Cardiac muscle cell (in vitro differentiated cells and primary cell): ENCODE data around the gene CLDN16. TPM values are rescaled to one million over a fixed set of nuclear protein-coding genes. Genes with fewer than 3 reads are reported as not detected.

ENCODE experiments used
- DNase-seq, 2 donors: peaks; one replicate each; pipeline versions ENCODE4 v3.0.0 to v3.0.0-alpha.2; 2010 to 2017; ENCODE audit warnings: low read depth in 1 of 2, low spot score in 1 of 2
- H3K27ac ChIP-seq: fragments of 200-600 bp; sonication (generic); 2 replicates; pipeline ENCODE4 v1.5.1; 2016
- H3K27me3 ChIP-seq: fragments of 200-600 bp; sonication (generic); 2 replicates; pipeline ENCODE4 v1.6.0; 2016; ENCODE audit warnings: control low read depth
- H3K36me3 ChIP-seq: fragments of 200-600 bp; sonication (generic); 2 replicates; pipeline ENCODE4 v1.5.1; 2016; ENCODE audit warnings: control low read depth
- H3K4me1 ChIP-seq: fragments of 200-600 bp; sonication (generic); 2 replicates; pipeline ENCODE4 v1.8.1; 2017; ENCODE audit warnings: low read depth, mild to moderate bottlenecking, mixed run types
- H3K4me3 ChIP-seq: fragments of 200-600 bp; sonication (generic); 2 replicates; pipeline ENCODE4 v1.5.1; 2016; ENCODE audit warnings: mild to moderate bottlenecking
- H3K9me3 ChIP-seq: fragments of 200-600 bp; sonication (generic); 2 replicates; pipeline ENCODE4 v1.5.1; 2017; ENCODE audit warnings: low read depth, mild to moderate bottlenecking, control low read depth
- polyA plus RNA-seq: library from polyadenylated mRNA; unstranded; fragments of >200 nt; fragmentation: Nextera tagmentation; extraction: Ambion mirVana; gene quantifications from 2 replicates; pipeline ENCODE4 v1.2.1, GENCODE V29; 2016
- total RNA-seq: library from RNA; depleted of rRNA; stranded (reverse); fragments of >200 nt; gene quantifications from 2 replicates; pipeline ENCODE4 v1.2.3, GENCODE V29; 2016
- TF ChIP-seq, protein P1 (sequence below): IDR thresholded peaks from 2 replicates; pipeline ENCODE4 v1.5.1; 2012; ENCODE audit warnings: low read depth, mild to moderate bottlenecking, low read length

Gene CLDN16
- total and polyA plus RNA-seq, 2 experiments from 2014 or later, result 0.18 TPM; not detected in 1

DNA sequence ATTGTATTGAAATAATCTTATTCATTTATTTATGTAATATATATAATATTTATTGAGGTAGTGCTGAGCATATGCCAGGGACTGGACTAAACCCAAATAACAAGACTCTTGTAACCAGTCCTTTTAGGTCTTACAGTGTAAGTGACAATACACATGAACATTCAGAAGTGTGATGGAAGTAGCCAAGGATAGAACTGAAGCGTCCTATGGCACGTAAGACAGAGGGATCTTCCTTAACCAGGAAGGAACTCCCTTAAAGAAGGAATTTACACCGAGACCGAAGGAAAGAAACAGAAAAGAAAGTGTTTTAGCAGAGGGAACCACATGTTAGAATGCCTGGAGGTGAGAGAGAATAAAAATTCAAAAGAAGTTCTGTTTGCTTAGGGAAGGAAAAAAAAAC lies 42.1 kb upstream of the CLDN16 start:
- Histone ChIP-seq H3K9me3 (no peaks in the 10 kb centered on the region), H3K36me3 (no peaks in the 10 kb centered on the region), H3K27ac (no peak overlapping the region), H3K4me1 (peaks cover 3% of the 10 kb centered on the region), H3K4me3 (no peak overlapping the region), H3K27me3 (no peaks in the 10 kb centered on the region)
- DNase-seq, result peak in 1 of 2 donors; percentile 24
- TF ChIP-seq, protein P1, sequence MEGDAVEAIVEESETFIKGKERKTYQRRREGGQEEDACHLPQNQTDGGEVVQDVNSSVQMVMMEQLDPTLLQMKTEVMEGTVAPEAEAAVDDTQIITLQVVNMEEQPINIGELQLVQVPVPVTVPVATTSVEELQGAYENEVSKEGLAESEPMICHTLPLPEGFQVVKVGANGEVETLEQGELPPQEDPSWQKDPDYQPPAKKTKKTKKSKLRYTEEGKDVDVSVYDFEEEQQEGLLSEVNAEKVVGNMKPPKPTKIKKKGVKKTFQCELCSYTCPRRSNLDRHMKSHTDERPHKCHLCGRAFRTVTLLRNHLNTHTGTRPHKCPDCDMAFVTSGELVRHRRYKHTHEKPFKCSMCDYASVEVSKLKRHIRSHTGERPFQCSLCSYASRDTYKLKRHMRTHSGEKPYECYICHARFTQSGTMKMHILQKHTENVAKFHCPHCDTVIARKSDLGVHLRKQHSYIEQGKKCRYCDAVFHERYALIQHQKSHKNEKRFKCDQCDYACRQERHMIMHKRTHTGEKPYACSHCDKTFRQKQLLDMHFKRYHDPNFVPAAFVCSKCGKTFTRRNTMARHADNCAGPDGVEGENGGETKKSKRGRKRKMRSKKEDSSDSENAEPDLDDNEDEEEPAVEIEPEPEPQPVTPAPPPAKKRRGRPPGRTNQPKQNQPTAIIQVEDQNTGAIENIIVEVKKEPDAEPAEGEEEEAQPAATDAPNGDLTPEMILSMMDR, result no peak

DNA sequence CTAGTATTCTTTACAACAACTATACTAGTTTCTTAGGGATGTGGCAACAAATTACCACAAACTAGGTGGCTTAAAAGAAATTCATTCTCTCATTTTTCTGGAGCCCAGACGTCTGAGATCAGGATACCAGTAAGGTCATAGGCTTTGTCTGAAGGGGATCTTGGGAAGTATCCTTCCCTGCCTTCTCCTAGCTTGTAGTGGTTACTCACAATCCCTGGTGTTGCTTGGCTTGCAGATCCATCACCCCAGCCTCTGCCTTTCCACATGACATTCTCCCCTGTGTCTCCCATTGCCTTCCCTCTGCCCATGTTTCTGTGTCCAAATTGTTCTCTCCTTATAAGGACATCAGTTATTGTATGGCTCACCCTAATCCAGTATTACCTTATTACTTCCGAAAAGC lies 41.4 kb upstream of the CLDN16 start:
- Histone ChIP-seq H3K4me1 (peaks cover 3% of the 10 kb centered on the region), H3K36me3 (no peaks in the 10 kb centered on the region), H3K27ac (no peak overlapping the region), H3K27me3 (no peaks in the 10 kb centered on the region), H3K9me3 (no peaks in the 10 kb centered on the region), H3K4me3 (no peak overlapping the region)
- TF ChIP-seq, protein P1, result no peak
- no peak for DNase-seq

- TF ChIP-seq, protein P1, result no peak
- Histone ChIP-seq H3K27me3 (no peaks in the 10 kb centered on the region), H3K4me3 (no peak overlapping the region), H3K27ac (no peak overlapping the region), H3K4me1 (no peaks in the 10 kb centered on the region), H3K9me3 (no peaks in the 10 kb centered on the region), H3K36me3 (no peaks in the 10 kb centered on the region)
- no peak for DNase-seq
Observed at GRCh38 chr3:190352861-190353457, 35.0 kb upstream of the CLDN16 start.

DNA sequence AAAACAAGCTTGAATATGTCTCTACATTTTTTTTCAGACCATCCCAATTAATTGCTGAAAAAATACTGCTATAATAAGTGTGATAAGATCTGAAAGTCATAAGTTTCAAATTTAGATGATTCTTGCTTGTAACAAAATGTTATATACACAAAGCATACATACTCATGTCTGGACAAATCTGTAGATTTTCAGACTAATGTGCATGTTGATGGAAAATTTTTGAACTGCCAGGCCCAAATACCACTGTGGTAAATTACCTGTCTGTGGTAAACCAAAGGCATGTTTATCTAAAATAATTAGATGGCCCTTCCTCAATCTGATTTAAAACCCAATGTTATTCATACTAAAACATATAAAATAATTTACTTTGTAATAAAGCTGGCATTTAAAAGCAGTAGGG lies 31.7 kb upstream of the CLDN16 start:
- H3K9me3 ChIP-seq, result no peaks in the 10 kb centered on the region
- H3K27ac ChIP-seq, result no peak overlapping the region
- H3K27me3 ChIP-seq, result no peaks in the 10 kb centered on the region
- no peak overlapping the region for H3K4me3 ChIP-seq
- TF ChIP-seq, protein P1, result no peak
- H3K4me1 ChIP-seq, result no peaks in the 10 kb centered on the region
- no peak for DNase-seq
- no peaks in the 10 kb centered on the region for H3K36me3 ChIP-seq

DNA sequence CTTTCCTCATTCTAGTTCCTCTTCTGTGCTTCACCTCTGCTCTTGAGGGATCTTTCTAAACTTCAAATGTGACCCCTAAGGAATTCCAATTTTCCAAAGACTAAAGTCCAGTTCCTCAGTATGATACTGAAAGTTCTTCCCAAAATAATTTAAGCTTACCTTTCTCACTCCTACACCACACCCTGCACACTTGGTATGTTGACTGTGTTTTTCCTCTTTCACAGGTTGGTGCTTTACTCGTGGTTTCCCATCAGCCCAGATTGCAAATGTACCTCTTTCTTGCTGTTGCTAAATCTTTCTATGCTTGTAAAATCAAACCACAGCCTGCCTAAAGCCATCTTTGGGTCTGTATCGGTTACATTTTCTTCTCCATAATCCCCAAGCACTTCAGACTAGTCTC lies 30.5 kb upstream of the CLDN16 start:
- no peak overlapping the region for H3K27ac ChIP-seq
- TF ChIP-seq, protein P1, result no peak

GRCh38 chr3:190359813-190360212 lies 28.1 kb upstream of the CLDN16 start:
- TF ChIP-seq, protein P1, result no peak
- Histone ChIP-seq H3K9me3 (no peaks in the 10 kb centered on the region), H3K36me3 (no peaks in the 10 kb centered on the region), H3K4me3 (no peak overlapping the region), H3K4me1 (no peaks in the 10 kb centered on the region), H3K27ac (no peak overlapping the region), H3K27me3 (no peaks in the 10 kb centered on the region)
- no peak for DNase-seq

More for the DNA sequence above, 30.5 kb upstream of the CLDN16 start:
- H3K4me1 ChIP-seq, result no peaks in the 10 kb centered on the region
- H3K4me3 ChIP-seq, result no peak overlapping the region
- DNase-seq, result no peak
- H3K36me3 ChIP-seq, result no peaks in the 10 kb centered on the region
- H3K27me3 ChIP-seq, result no peaks in the 10 kb centered on the region
- no peaks in the 10 kb centered on the region for H3K9me3 ChIP-seq
